ENCODE results near the gene SLC9A2. TPM values are rescaled to one million over a fixed set of nuclear protein-coding genes. Genes with fewer than 3 reads are reported as not detected.

The SLC9A2 gene
- total and polyA plus RNA-seq, 10 donors: 0.02 to 0.20 TPM; not detected in 8

DNA sequence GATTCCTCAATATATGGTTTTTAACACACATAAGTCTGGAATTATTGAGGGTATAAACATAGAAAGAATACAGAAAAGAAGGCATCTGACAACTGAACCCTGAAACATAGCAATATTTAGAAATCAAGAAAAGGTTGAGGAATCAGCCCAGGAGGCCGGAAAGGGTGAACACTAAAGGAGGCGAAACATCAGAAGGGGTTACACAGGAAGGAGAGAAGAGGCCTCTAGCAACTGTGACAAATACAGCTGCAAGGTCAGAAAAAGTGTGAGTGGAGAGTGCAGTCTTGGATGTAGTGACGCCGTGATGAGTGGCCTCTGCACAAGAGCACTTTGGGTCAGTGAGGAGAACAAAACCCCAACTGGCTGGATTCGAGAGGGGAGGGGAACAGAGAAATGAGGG is 70.7 kb downstream of the SLC9A2 start:
- TF ChIP-seq, protein P1, sequence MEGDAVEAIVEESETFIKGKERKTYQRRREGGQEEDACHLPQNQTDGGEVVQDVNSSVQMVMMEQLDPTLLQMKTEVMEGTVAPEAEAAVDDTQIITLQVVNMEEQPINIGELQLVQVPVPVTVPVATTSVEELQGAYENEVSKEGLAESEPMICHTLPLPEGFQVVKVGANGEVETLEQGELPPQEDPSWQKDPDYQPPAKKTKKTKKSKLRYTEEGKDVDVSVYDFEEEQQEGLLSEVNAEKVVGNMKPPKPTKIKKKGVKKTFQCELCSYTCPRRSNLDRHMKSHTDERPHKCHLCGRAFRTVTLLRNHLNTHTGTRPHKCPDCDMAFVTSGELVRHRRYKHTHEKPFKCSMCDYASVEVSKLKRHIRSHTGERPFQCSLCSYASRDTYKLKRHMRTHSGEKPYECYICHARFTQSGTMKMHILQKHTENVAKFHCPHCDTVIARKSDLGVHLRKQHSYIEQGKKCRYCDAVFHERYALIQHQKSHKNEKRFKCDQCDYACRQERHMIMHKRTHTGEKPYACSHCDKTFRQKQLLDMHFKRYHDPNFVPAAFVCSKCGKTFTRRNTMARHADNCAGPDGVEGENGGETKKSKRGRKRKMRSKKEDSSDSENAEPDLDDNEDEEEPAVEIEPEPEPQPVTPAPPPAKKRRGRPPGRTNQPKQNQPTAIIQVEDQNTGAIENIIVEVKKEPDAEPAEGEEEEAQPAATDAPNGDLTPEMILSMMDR (IDR thresholded peaks at IDR 0.05 in 8 of 11, conservative IDR thresholded peaks at IDR 0.05 in 3 of 11): no peak
- TF ChIP-seq POLR2AphosphoS5 (IDR thresholded peaks at IDR 0.05): no peak
- TF ChIP-seq POLR2A (IDR thresholded peaks at IDR 0.05): no peak
- no peak overlapping the region for H3K27ac ChIP-seq
- no peaks in the 10 kb centered on the region for H3K27me3 ChIP-seq (replicated peaks in 1 of 7)
- WGBS, 5 donors: 45 to 78% (median 55%) methylated on average over 5 of the region's 5 CpGs
- H3K9me3 ChIP-seq: no peaks in the 10 kb centered on the region
- intact Hi-C loops (cut with DNase I; ENCODE audit: low total_unique reads): no loop called here
- peaks cover 0 to 7% (median 0%) of the 10 kb centered on the region in 6 donors for H3K4me1 ChIP-seq
- no peaks in the 10 kb centered on the region for H3K36me3 ChIP-seq
- no peak for DNase-seq
- no peak overlapping the region for H3K4me3 ChIP-seq

DNA sequence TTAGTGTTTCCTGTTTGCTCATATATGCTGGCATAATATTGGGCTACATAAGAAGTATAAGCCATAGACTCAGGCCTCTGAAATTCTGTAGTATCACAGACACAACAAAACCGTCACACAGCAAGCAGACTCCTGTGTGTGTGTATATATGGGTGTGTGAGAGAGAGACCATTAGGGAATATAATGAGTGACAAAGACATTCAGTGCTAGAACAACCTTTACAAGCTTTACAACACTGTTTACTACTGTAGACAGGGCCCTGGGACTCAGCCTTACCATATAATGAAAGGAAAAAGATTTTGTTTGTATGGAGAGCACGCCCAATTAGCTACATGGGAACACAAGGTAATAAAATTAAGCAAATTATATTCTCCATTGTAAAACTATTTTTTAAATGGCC is 77.1 kb downstream of the SLC9A2 start:
- no peaks in the 10 kb centered on the region for H3K4me1 ChIP-seq
- no peak overlapping the region for H3K27ac ChIP-seq
- H3K27me3 ChIP-seq (replicated peaks in 1 of 7): no peaks in the 10 kb centered on the region
- DNase-seq: no peak
- intact Hi-C loops (cut with DNase I; ENCODE audit: low total_unique reads): no loop called here
- WGBS, 5 donors: 77 to 92% (median 84%) methylated on average over 2 of the region's 2 CpGs
- no peak overlapping the region for H3K4me3 ChIP-seq
- no peaks in the 10 kb centered on the region for H3K9me3 ChIP-seq
- TF ChIP-seq POLR2AphosphoS5 (IDR thresholded peaks at IDR 0.05) (no peak), POLR2A (IDR thresholded peaks at IDR 0.05) (no peak)
- TF ChIP-seq, protein P1 (IDR thresholded peaks at IDR 0.05 in 8 of 11, conservative IDR thresholded peaks at IDR 0.05 in 3 of 11): no peak
- H3K36me3 ChIP-seq: no peaks in the 10 kb centered on the region

DNA sequence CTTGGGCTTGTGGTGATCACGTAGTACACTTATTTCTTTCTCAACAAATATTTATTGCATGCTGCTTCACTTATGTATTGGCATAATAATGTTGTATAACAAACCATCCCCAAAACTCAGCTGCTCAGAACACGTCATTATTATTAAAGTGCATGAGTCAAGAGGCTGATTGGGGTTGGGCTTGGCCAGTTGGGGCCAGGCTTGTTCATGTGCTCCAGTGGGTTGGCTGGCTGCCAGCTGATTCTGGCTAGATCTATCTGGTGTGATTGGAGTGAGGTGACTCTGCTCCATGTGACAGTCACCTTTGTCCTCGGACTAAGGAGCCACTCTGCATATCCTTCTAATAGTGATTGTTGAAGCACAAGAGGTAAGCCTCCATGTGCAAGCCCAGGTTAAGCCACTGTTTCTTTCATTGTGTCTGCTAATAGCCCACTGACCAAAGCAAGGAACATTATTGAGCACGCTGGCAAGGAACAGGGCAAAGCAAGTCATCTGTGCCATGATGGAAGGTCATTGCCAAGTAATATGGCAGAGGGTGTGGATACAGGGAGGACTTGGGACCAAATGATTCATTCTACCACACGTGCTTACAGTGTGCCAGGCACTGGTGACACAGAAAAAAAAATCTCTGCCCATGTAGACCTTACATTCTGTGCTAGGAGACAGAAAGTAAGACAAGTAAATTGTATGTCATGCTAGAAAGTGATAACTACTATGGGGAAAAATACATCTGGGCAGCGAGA is 79.2 kb downstream of the SLC9A2 start:
- WGBS, 5 donors: 79 to 91% (median 86%) methylated on average over 5 to 6 of the region's 6 CpGs
- Histone ChIP-seq H3K4me1 (no peaks in the 10 kb centered on the region), H3K9me3 (no peaks in the 10 kb centered on the region), H3K4me3 (no peak overlapping the region), H3K27ac (no peak overlapping the region), H3K36me3 (no peaks in the 10 kb centered on the region), H3K27me3 (replicated peaks in 1 of 7) (peaks cover 0 to 11% (median 0%) of the 10 kb centered on the region in 7 donors)
- no peak for DNase-seq
- TF ChIP-seq, protein P1 (IDR thresholded peaks at IDR 0.05 in 8 of 11, conservative IDR thresholded peaks at IDR 0.05 in 3 of 11): no peak
- TF ChIP-seq POLR2A (IDR thresholded peaks at IDR 0.05): no peak
- no peak for TF ChIP-seq POLR2AphosphoS5 (IDR thresholded peaks at IDR 0.05)
- intact Hi-C loops (cut with DNase I; ENCODE audit: low total_unique reads): no loop called here

DNA sequence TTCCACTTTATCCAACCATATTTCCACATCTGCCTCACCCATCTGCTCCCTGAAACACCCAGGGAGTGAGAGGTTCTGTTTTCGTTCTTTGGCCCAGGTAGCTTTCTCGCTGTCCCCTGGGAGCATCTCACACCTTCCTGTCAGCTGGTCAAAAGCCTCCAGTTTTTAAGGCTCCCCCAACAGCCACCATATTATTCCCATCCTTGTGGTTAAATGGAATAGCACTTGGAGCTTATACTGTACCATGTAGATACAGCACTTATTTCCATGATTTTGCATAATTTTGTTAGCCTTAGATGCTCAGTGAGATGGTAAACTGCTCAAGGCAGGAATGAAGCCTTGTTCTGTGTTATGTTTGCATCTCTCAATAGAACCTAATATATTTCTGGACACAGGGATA is 84.0 kb downstream of the SLC9A2 start:
- intact Hi-C loops (cut with DNase I; ENCODE audit: low total_unique reads): no loop called here
- 65 to 91% (median 84%) methylated on average over 2 of the region's 2 CpGs for WGBS, 5 donors

More for the DNA sequence above, 84.0 kb downstream of the SLC9A2 start:
- H3K27ac ChIP-seq: no peak overlapping the region
- H3K4me3 ChIP-seq: no peak overlapping the region
- no peaks in the 10 kb centered on the region for H3K9me3 ChIP-seq
- no peak for DNase-seq
- H3K36me3 ChIP-seq: no peaks in the 10 kb centered on the region
- TF ChIP-seq POLR2AphosphoS5 (IDR thresholded peaks at IDR 0.05) (no peak), POLR2A (IDR thresholded peaks at IDR 0.05) (no peak)
- TF ChIP-seq, protein P1 (IDR thresholded peaks at IDR 0.05 in 8 of 11, conservative IDR thresholded peaks at IDR 0.05 in 3 of 11): no peak
- peaks cover 0 to 29% (median 0%) of the 10 kb centered on the region in 7 donors for H3K27me3 ChIP-seq (replicated peaks in 1 of 7)
- no peaks in the 10 kb centered on the region for H3K4me1 ChIP-seq
